ENCODE data around the gene PRKCH.

DNA sequence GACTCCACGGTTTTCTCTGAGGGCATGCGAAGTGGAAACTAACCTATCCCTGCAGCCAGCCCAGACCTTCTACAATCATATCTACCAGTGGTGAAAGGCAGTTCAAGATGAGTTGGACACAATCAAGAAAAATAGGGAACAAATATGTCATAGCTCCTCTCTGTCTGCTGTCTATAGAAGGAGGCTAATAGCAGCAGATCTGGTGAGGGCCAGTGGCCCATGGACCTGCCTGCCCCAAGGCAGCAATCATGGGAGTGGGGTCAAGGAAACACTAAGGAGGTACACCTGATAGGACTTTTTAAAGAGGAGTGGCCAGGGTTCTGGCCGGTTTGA is 149.5 kb downstream of the PRKCH start:
- TF ChIP-seq POLR2A (IDR thresholded peaks at IDR 0.05) (no peak), CTCF (IDR thresholded peaks at IDR 0.05) (no peak)
